Effector memory CD8-positive, alpha-beta T cell (primary cell): Measurements from ENCODE around the gene CAMTA1.

Source experiments
- ATAC-seq: fragments of 150-1000 bp; cut with Tn5 transposase; replicated peaks from 2 replicates; pipeline ENCODE4 v1.10.0; 2021; ENCODE audit warnings: mild to moderate bottlenecking, moderate library complexity
- DNase-seq, 3 experiments: peaks; one replicate each; pipeline ENCODE4 v3.0.0; 2021
- H3K27ac Mint-ChIP-seq, 2 donors: one replicate each; pipeline ENCODE4 v1.8.0; 2022; ENCODE audit warnings: mild to moderate bottlenecking in 2 of 2, mixed read lengths in 2 of 2, moderate library complexity in 2 of 2
- H3K27me3 Mint-ChIP-seq, 2 donors: one replicate each; pipeline ENCODE4 v1.8.0; 2022; ENCODE audit warnings: mixed read lengths in 2 of 2
- H3K36me3 Mint-ChIP-seq: one replicate; pipeline ENCODE4 v1.8.0; 2022; ENCODE audit warnings: mild to moderate bottlenecking, moderate library complexity, mixed read lengths; ENCODE audit not compliant: insufficient read depth
- H3K4me1 Mint-ChIP-seq, 2 donors: one replicate each; pipeline ENCODE4 v1.8.0; 2022; ENCODE audit warnings: low read depth in 2 of 2, mixed read lengths in 2 of 2
- H3K4me3 Mint-ChIP-seq, 2 donors: one replicate each; pipeline ENCODE4 v1.8.0; 2022; ENCODE audit warnings: mild to moderate bottlenecking in 2 of 2, mixed read lengths in 2 of 2, moderate library complexity in 2 of 2
- H3K9me3 Mint-ChIP-seq, 2 donors: one replicate each; pipeline ENCODE4 v1.8.0; 2022; ENCODE audit warnings: mixed read lengths in 2 of 2

CAMTA1 gene

GRCh38 chr1:7568901-7569524, 783.8 kb downstream of the CAMTA1 start:
- Mint-ChIP-seq H3K4me1 (no peaks in the 10 kb centered on the region), H3K4me3 (no peak overlapping the region), H3K9me3 (no peaks in the 10 kb centered on the region), H3K27me3 (no peaks in the 10 kb centered on the region), H3K36me3 (no peaks in the 10 kb centered on the region), H3K27ac (no peak overlapping the region)
- ATAC-seq (no peak), DNase-seq (no peak)

- Mint-ChIP-seq H3K4me1 (no peaks in the 10 kb centered on the region), H3K27me3 (peaks cover 4 to 5% of the 10 kb centered on the region in 2 donors), H3K27ac (no peak overlapping the region), H3K9me3 (no peaks in the 10 kb centered on the region), H3K4me3 (no peak overlapping the region), H3K36me3 (no peaks in the 10 kb centered on the region)
- ATAC-seq (no peak), DNase-seq (no peak)
These were observed 785.1 kb downstream of the CAMTA1 start for GRCh38 chr1:7570311-7570710.

GRCh38 chr1:7572654-7573152, 787.4 kb downstream of the CAMTA1 start:
- H3K27ac Mint-ChIP-seq: no peak overlapping the region
- H3K27me3 Mint-ChIP-seq: peaks cover 14 to 22% of the 10 kb centered on the region in 2 donors
- no peak for DNase-seq
- H3K9me3 Mint-ChIP-seq: no peaks in the 10 kb centered on the region
- no peaks in the 10 kb centered on the region for H3K4me1 Mint-ChIP-seq
- no peaks in the 10 kb centered on the region for H3K36me3 Mint-ChIP-seq
- H3K4me3 Mint-ChIP-seq: no peak overlapping the region
- ATAC-seq: no peak

GRCh38 chr1:7573481-7573880, 788.2 kb downstream of the CAMTA1 start:
- ATAC-seq (no peak), DNase-seq (no peak)
- H3K27me3 Mint-ChIP-seq: peaks cover 14 to 27% of the 10 kb centered on the region in 2 donors
- H3K36me3 Mint-ChIP-seq: no peaks in the 10 kb centered on the region
- no peaks in the 10 kb centered on the region for H3K4me1 Mint-ChIP-seq
- H3K4me3 Mint-ChIP-seq: no peak overlapping the region
- no peak overlapping the region for H3K27ac Mint-ChIP-seq
- no peaks in the 10 kb centered on the region for H3K9me3 Mint-ChIP-seq

GRCh38 chr1:7574121-7575040, 789.1 kb downstream of the CAMTA1 start:
- Mint-ChIP-seq H3K4me3 (no peak overlapping the region), H3K4me1 (no peaks in the 10 kb centered on the region), H3K36me3 (no peaks in the 10 kb centered on the region), H3K27ac (no peak overlapping the region), H3K9me3 (no peaks in the 10 kb centered on the region), H3K27me3 (peaks cover 14 to 35% of the 10 kb centered on the region in 2 donors)
- no peak for DNase-seq
- ATAC-seq: no peak

GRCh38 chr1:7575041-7575400, 789.8 kb downstream of the CAMTA1 start:
- H3K27ac Mint-ChIP-seq: no peak overlapping the region
- ATAC-seq: no peak

GRCh38 chr1:7576946-7577657, 791.8 kb downstream of the CAMTA1 start:
- H3K4me1 Mint-ChIP-seq: no peaks in the 10 kb centered on the region
- no peaks in the 10 kb centered on the region for H3K36me3 Mint-ChIP-seq
- DNase-seq (no peak), ATAC-seq (no peak)
- H3K27ac Mint-ChIP-seq: no peak overlapping the region
- H3K9me3 Mint-ChIP-seq: no peaks in the 10 kb centered on the region
- H3K27me3 Mint-ChIP-seq: peaks cover 14 to 58% of the 10 kb centered on the region in 2 donors
- H3K4me3 Mint-ChIP-seq: no peak overlapping the region

More at GRCh38 chr1:7575041-7575400, 789.8 kb downstream of the CAMTA1 start:
- H3K4me1 Mint-ChIP-seq: no peaks in the 10 kb centered on the region
- H3K27me3 Mint-ChIP-seq: peaks cover 14 to 39% of the 10 kb centered on the region in 2 donors
- no peak overlapping the region for H3K4me3 Mint-ChIP-seq
- no peaks in the 10 kb centered on the region for H3K36me3 Mint-ChIP-seq
- no peaks in the 10 kb centered on the region for H3K9me3 Mint-ChIP-seq
- DNase-seq: no peak

GRCh38 chr1:7578206-7578605, 793.0 kb downstream of the CAMTA1 start:
- H3K36me3 Mint-ChIP-seq: no peaks in the 10 kb centered on the region
- no peak overlapping the region for H3K27ac Mint-ChIP-seq
- ATAC-seq (no peak), DNase-seq (no peak)
- H3K9me3 Mint-ChIP-seq: no peaks in the 10 kb centered on the region
- peaks cover 24 to 69% of the 10 kb centered on the region in 2 donors for H3K27me3 Mint-ChIP-seq
- H3K4me1 Mint-ChIP-seq: no peaks in the 10 kb centered on the region
- H3K4me3 Mint-ChIP-seq: no peak overlapping the region

GRCh38 chr1:7579016-7579415, 793.8 kb downstream of the CAMTA1 start:
- Mint-ChIP-seq H3K27me3 (peaks cover 24 to 77% of the 10 kb centered on the region in 2 donors), H3K9me3 (no peaks in the 10 kb centered on the region), H3K4me1 (no peaks in the 10 kb centered on the region), H3K36me3 (no peaks in the 10 kb centered on the region), H3K4me3 (no peak overlapping the region), H3K27ac (no peak overlapping the region)
- DNase-seq: no peak
- ATAC-seq: no peak

- H3K27me3 Mint-ChIP-seq: peaks cover 21 to 85% of the 10 kb centered on the region in 2 donors
- H3K9me3 Mint-ChIP-seq: no peaks in the 10 kb centered on the region
- DNase-seq: no peak
- H3K4me3 Mint-ChIP-seq: no peak overlapping the region
- H3K27ac Mint-ChIP-seq: no peak overlapping the region
- H3K4me1 Mint-ChIP-seq: no peaks in the 10 kb centered on the region
- H3K36me3 Mint-ChIP-seq: no peaks in the 10 kb centered on the region
- no peak for ATAC-seq
These were observed 794.9 kb downstream of the CAMTA1 start for GRCh38 chr1:7579831-7580804.

- H3K27me3 Mint-ChIP-seq: peaks cover 15 to 82% of the 10 kb centered on the region in 2 donors
- H3K4me1 Mint-ChIP-seq: no peaks in the 10 kb centered on the region
- no peak for ATAC-seq
- no peaks in the 10 kb centered on the region for H3K9me3 Mint-ChIP-seq
- no peak overlapping the region for H3K27ac Mint-ChIP-seq
- DNase-seq: no peak
- no peaks in the 10 kb centered on the region for H3K36me3 Mint-ChIP-seq
- H3K4me3 Mint-ChIP-seq: no peak overlapping the region
These were observed 795.9 kb downstream of the CAMTA1 start for GRCh38 chr1:7580923-7581753.
